Measurements from ENCODE around the gene ESR1. TPM values are rescaled to one million over a fixed set of nuclear protein-coding genes. Genes with fewer than 3 reads are reported as not detected.

The ESR1 gene
- total RNA-seq, 1 experiment from 2014 or later, result 0.98 TPM

DNA sequence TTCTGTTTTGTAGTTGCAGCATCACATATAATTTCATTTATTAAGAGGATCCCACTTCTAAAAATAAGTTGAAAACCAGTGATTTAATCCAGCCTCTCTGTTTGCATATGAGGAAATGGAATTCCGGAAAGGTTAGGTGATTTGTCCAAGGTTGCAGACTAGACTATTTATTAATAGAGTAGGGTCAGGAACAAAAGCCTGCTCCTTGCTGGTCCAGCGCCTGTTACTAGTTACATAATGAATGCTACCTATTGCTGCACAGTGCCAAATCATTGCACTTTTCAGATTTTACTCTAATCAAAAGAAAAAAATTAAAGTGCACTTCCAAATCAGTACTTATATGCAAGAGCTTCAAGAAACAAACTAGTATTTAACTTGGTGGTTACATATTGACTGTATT lies 238.6 kb downstream of the ESR1 start (continued):
- TF ChIP-seq, protein P1, sequence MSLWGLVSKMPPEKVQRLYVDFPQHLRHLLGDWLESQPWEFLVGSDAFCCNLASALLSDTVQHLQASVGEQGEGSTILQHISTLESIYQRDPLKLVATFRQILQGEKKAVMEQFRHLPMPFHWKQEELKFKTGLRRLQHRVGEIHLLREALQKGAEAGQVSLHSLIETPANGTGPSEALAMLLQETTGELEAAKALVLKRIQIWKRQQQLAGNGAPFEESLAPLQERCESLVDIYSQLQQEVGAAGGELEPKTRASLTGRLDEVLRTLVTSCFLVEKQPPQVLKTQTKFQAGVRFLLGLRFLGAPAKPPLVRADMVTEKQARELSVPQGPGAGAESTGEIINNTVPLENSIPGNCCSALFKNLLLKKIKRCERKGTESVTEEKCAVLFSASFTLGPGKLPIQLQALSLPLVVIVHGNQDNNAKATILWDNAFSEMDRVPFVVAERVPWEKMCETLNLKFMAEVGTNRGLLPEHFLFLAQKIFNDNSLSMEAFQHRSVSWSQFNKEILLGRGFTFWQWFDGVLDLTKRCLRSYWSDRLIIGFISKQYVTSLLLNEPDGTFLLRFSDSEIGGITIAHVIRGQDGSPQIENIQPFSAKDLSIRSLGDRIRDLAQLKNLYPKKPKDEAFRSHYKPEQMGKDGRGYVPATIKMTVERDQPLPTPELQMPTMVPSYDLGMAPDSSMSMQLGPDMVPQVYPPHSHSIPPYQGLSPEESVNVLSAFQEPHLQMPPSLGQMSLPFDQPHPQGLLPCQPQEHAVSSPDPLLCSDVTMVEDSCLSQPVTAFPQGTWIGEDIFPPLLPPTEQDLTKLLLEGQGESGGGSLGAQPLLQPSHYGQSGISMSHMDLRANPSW (CRISPR knock-in tag; conservative IDR thresholded peaks at IDR 0.05; ENCODE audit: low read depth), result no peak
- no peak for TF ChIP-seq ZNF416 (CRISPR knock-in tag; IDR thresholded peaks at IDR 0.05)
- no peak for TF ChIP-seq USF2 (CRISPR knock-in tag; IDR thresholded peaks at IDR 0.05)
- TF ChIP-seq HMGA2 (CRISPR knock-in tag; IDR thresholded peaks at IDR 0.05), result no peak

GRCh38 chr6:152048921-152049320 lies 241.4 kb downstream of the ESR1 start:
- DNase-seq (ENCODE audit: low spot score) (no peak), ATAC-seq (no peak)
- TF ChIP-seq CDX4 (CRISPR knock-in tag; IDR thresholded peaks at IDR 0.05; ENCODE audit: borderline replicate concordance) (no peak), ZNF121 (CRISPR knock-in tag; IDR thresholded peaks at IDR 0.05) (no peak), FOXK1 (CRISPR knock-in tag; IDR thresholded peaks at IDR 0.05) (no peak), NFYB (CRISPR knock-in tag; conservative IDR thresholded peaks at IDR 0.05; ENCODE audit: low read depth) (no peak), KAT7 (CRISPR knock-in tag; IDR thresholded peaks at IDR 0.05; ENCODE audit: borderline replicate concordance) (no peak)
- TF ChIP-seq, protein P2, sequence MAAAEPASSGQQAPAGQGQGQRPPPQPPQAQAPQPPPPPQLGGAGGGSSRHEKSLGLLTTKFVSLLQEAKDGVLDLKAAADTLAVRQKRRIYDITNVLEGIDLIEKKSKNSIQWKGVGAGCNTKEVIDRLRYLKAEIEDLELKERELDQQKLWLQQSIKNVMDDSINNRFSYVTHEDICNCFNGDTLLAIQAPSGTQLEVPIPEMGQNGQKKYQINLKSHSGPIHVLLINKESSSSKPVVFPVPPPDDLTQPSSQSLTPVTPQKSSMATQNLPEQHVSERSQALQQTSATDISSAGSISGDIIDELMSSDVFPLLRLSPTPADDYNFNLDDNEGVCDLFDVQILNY (CRISPR knock-in tag; IDR thresholded peaks at IDR 0.05), result no peak
- TF ChIP-seq, protein P3, sequence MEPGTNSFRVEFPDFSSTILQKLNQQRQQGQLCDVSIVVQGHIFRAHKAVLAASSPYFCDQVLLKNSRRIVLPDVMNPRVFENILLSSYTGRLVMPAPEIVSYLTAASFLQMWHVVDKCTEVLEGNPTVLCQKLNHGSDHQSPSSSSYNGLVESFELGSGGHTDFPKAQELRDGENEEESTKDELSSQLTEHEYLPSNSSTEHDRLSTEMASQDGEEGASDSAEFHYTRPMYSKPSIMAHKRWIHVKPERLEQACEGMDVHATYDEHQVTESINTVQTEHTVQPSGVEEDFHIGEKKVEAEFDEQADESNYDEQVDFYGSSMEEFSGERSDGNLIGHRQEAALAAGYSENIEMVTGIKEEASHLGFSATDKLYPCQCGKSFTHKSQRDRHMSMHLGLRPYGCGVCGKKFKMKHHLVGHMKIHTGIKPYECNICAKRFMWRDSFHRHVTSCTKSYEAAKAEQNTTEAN (CRISPR knock-in tag; IDR thresholded peaks at IDR 0.05), result no peak
- TF ChIP-seq, protein P4, sequence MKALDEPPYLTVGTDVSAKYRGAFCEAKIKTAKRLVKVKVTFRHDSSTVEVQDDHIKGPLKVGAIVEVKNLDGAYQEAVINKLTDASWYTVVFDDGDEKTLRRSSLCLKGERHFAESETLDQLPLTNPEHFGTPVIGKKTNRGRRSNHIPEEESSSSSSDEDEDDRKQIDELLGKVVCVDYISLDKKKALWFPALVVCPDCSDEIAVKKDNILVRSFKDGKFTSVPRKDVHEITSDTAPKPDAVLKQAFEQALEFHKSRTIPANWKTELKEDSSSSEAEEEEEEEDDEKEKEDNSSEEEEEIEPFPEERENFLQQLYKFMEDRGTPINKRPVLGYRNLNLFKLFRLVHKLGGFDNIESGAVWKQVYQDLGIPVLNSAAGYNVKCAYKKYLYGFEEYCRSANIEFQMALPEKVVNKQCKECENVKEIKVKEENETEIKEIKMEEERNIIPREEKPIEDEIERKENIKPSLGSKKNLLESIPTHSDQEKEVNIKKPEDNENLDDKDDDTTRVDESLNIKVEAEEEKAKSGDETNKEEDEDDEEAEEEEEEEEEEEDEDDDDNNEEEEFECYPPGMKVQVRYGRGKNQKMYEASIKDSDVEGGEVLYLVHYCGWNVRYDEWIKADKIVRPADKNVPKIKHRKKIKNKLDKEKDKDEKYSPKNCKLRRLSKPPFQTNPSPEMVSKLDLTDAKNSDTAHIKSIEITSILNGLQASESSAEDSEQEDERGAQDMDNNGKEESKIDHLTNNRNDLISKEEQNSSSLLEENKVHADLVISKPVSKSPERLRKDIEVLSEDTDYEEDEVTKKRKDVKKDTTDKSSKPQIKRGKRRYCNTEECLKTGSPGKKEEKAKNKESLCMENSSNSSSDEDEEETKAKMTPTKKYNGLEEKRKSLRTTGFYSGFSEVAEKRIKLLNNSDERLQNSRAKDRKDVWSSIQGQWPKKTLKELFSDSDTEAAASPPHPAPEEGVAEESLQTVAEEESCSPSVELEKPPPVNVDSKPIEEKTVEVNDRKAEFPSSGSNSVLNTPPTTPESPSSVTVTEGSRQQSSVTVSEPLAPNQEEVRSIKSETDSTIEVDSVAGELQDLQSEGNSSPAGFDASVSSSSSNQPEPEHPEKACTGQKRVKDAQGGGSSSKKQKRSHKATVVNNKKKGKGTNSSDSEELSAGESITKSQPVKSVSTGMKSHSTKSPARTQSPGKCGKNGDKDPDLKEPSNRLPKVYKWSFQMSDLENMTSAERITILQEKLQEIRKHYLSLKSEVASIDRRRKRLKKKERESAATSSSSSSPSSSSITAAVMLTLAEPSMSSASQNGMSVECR (CRISPR knock-in tag; IDR thresholded peaks at IDR 0.05; ENCODE audit: borderline replicate concordance), result no peak
- TF ChIP-seq, protein P1 (CRISPR knock-in tag; conservative IDR thresholded peaks at IDR 0.05; ENCODE audit: low read depth), result no peak
- Mint-ChIP-seq H3K27ac (no peak overlapping the region), H3K4me3 (no peak overlapping the region), H3K9me3 (no peaks in the 10 kb centered on the region), H3K4me1 (peaks cover 8% of the 10 kb centered on the region; the same call in 1 of the 2 replicates), H3K27me3 (ENCODE audit: low read depth) (no peaks in the 10 kb centered on the region), H3K36me3 (no peaks in the 10 kb centered on the region)
- POLR2A ChIA-PET, result no interaction called here
- CTCF ChIA-PET, result no interaction called here
